Endothelial cell of umbilical vein (primary cell): ENCODE data around the gene MAMDC2. TPM values are rescaled to one million over a fixed set of nuclear protein-coding genes. Genes with fewer than 3 reads are reported as not detected.

ENCODE experiments used
- BruUV-seq: library from RNA; stranded (reverse); fragments of 400-500 nt; replicated peaks from 2 replicates; lab custom pipeline; 2021; lab: Mats Ljungman, UMichigan
- CTCF ChIA-PET: fragments of 300-600, 350-600 bp; sonication (Branson Sonifier 250); formaldehyde crosslinking; loops from one replicate; lab custom pipeline; 2021; ENCODE audit warnings: antibody characterized with exemption, inconsistent platforms; lab: Charles Lee
- POLR2A ChIA-PET: fragments of 300-600, 350-600 bp; sonication (Branson Sonifier 250); formaldehyde crosslinking; loops from one replicate; lab custom pipeline; 2021; ENCODE audit warnings: antibody characterized with exemption, inconsistent platforms; lab: Charles Lee
- DNase-seq: peaks from one replicate; pipeline ENCODE4 v3.0.0-alpha.2; 2011; ENCODE audit warnings: low read depth, low spot score
- FAIRE-seq: peaks from 2 replicates; lab custom pipeline; 2011; peaks lifted over from hg19 to GRCh38; lab: Jason Lieb, UNC
- H2AFZ ChIP-seq: 2 replicates; pipeline ENCODE4 v1.6.0; 2012; ENCODE audit warnings: low read depth, low read length, control low read depth, inconsistent platforms
- H3K27ac ChIP-seq: 2 replicates; pipeline ENCODE4 v1.5.1; 2011; ENCODE audit warnings: low read depth, mild to moderate bottlenecking, control low read depth, low read length, moderate library complexity; ENCODE audit not compliant: insufficient read depth
- H3K27me3 ChIP-seq, 2 experiments: 2 replicates each; pipeline versions ENCODE4 v1.6.0 to v1.6.1; 2011; ENCODE audit warnings: low read length in 2 of 2, mixed read lengths in 1 of 2; ENCODE audit not compliant: control insufficient read depth in 2 of 2, insufficient read depth in 2 of 2
- H3K36me3 ChIP-seq, 2 experiments: 2 replicates in 1 of 2; 3 replicates in 1 of 2; pipeline ENCODE4 v1.5.1; 2011; ENCODE audit warnings: low read length in 2 of 2, mild to moderate bottlenecking in 1 of 2, moderate library complexity in 1 of 2; ENCODE audit not compliant: control insufficient read depth in 2 of 2, insufficient read depth in 2 of 2; ENCODE audit errors: extremely low read depth in 1 of 2
- H3K4me1 ChIP-seq: 3 replicates; pipeline ENCODE4 v1.5.1; 2011; ENCODE audit warnings: mild to moderate bottlenecking, low read length; ENCODE audit not compliant: control insufficient read depth, insufficient read depth; ENCODE audit errors: extremely low read depth
- H3K4me2 ChIP-seq: 2 replicates; pipeline ENCODE4 v1.6.1; 2011; ENCODE audit warnings: low read length, control low read depth, mixed read lengths; ENCODE audit not compliant: insufficient read depth
- H3K4me3 ChIP-seq, 3 experiments: fragments of 200-600 bp in 1 of 3; sonication (generic), shearing (Covaris generic) in 1 of 3; replicated peaks in 1 of 3; 2 replicates each; pipeline ENCODE4 v1.5.1; 2011 to 2016; ENCODE audit warnings: control low read depth in 3 of 3, low read length in 3 of 3, mild to moderate bottlenecking in 2 of 3, inconsistent platforms in 1 of 3, low read depth in 1 of 3, moderate library complexity in 1 of 3; ENCODE audit not compliant: insufficient read depth in 1 of 3
- H3K79me2 ChIP-seq: 2 replicates; pipeline ENCODE4 v1.6.0; 2012; ENCODE audit warnings: low read length, inconsistent platforms; ENCODE audit not compliant: control insufficient read depth, insufficient read depth
- H3K9ac ChIP-seq: replicated peaks from 2 replicates; pipeline ENCODE3; 2011; ENCODE audit warnings: low read length, control low read depth; ENCODE audit not compliant: insufficient read depth; ENCODE audit errors: extremely low read depth
- H3K9me1 ChIP-seq: replicated peaks from 3 replicates; pipeline ENCODE4 v1.6.0; 2011; ENCODE audit warnings: mild to moderate bottlenecking, low read length; ENCODE audit not compliant: control insufficient read depth, insufficient read depth; ENCODE audit errors: extremely low read depth
- H3K9me3 ChIP-seq: replicated peaks from 2 replicates; pipeline ENCODE4 v1.5.1; 2012; ENCODE audit warnings: low read length, inconsistent platforms; ENCODE audit not compliant: control insufficient read depth, insufficient read depth
- H4K20me1 ChIP-seq: replicated peaks from 2 replicates; pipeline ENCODE3; 2011; ENCODE audit warnings: mild to moderate bottlenecking, low read length; ENCODE audit not compliant: control insufficient read depth, insufficient read depth; ENCODE audit errors: extremely low read depth
- EZH2 ChIP-seq: IDR thresholded peaks from 2 replicates; pipeline ENCODE4 v1.6.1; 2012; ENCODE audit warnings: borderline replicate concordance, low read depth, mild to moderate bottlenecking, moderate library complexity, low read length, inconsistent platforms; ENCODE audit not compliant: severe bottlenecking
- FOS ChIP-seq: IDR thresholded peaks from 2 replicates; pipeline ENCODE4 v1.6.1; 2011; ENCODE audit warnings: mild to moderate bottlenecking, low read length, moderate library complexity, borderline replicate concordance; ENCODE audit not compliant: insufficient read depth
- JUN ChIP-seq: IDR thresholded peaks from 2 replicates; pipeline ENCODE4 v1.6.1; 2011; ENCODE audit warnings: borderline replicate concordance, low read depth; ENCODE audit not compliant: insufficient read length, insufficient read depth
- POLR2A ChIP-seq: IDR thresholded peaks from 2 replicates; pipeline ENCODE4 v1.6.1; 2012; ENCODE audit warnings: low read depth, mild to moderate bottlenecking, control low read depth, low read length
- POLR2AphosphoS5 ChIP-seq: IDR thresholded peaks from 2 replicates; pipeline ENCODE4 v1.6.1; 2012; ENCODE audit warnings: low read depth, mild to moderate bottlenecking, control low read depth, low read length, moderate library complexity; ENCODE audit not compliant: insufficient read depth
- dilution Hi-C: fragments of 300-500 bp; cut with MboI; formaldehyde crosslinking; loops from one replicate; pipeline ENCODE4 v1.15.0; 2019; ENCODE audit warnings: low sequenced_read_pairs; ENCODE audit not compliant: extremely low pct_ligation_motif_present
- intact Hi-C: fragments of 100-400 bp; cut with micrococcal nuclease; formaldehyde crosslinking; loops from one replicate; pipeline ENCODE4 v1.10.0; 2022
- polyA plus RNA-seq, 4 experiments: library from polyadenylated mRNA; depleted of rRNA in 3 of 4; stranded (reverse) in 3 of 4; unstranded in 1 of 4; fragments of >200 nt; gene quantifications; 2 replicates each; pipeline versions ENCODE4 v1.2.1 to v1.2.3, GENCODE V29; 2011 to 2012; ENCODE audit warnings: missing spikeins in 1 of 4
- total RNA-seq: library from RNA; stranded (reverse); gene quantifications from 2 replicates; pipeline ENCODE4 v1.2.3, GENCODE V29; 2021
- TF ChIP-seq, protein P1 (sequence below): IDR thresholded peaks from 2 replicates; pipeline ENCODE4 v1.6.1; 2011; ENCODE audit not compliant: insufficient read depth, insufficient read length

MAMDC2 gene
- total and polyA plus RNA-seq, 2 donors (not counting 3 experiments of a cell fraction or from before 2014, with no cell fraction given), result 0.60 to 1.1 TPM

DNA sequence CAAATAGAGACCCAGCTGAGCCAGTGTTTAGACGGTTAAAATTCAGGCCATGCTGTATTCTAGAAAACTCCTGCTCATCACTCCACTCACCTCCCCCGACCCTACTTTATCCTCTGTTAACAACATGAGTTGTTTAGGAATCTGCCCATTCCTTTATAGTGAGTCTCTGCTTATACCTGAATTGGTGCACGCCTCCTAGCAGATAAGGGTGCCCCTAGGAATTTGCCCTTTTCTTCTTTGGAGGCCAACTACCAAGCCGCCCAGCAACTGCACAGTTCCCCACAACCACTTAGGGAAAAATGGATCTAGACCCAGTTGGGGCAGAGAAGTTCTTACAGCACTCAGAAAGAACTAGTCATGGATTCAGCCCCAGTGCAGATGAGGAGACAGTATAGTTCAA, 102.3 kb downstream of the MAMDC2 start:
- Histone ChIP-seq H3K27ac (no peak overlapping the region), H3K9me3 (no peaks in the 10 kb centered on the region), H3K79me2 (no peaks in the 10 kb centered on the region), H3K9me1 (no peaks in the 10 kb centered on the region), H3K9ac (no peak overlapping the region), H2AFZ (no peak overlapping the region), H3K4me3 (no peak overlapping the region), H4K20me1 (no peaks in the 10 kb centered on the region), H3K4me2 (no peak overlapping the region), H3K27me3 (no peaks in the 10 kb centered on the region), H3K4me1 (no peaks in the 10 kb centered on the region), H3K36me3 (no peaks in the 10 kb centered on the region)
- dilution Hi-C loops, result no loop called here
- TF ChIP-seq FOS, result no peak
- TF ChIP-seq, protein P1, sequence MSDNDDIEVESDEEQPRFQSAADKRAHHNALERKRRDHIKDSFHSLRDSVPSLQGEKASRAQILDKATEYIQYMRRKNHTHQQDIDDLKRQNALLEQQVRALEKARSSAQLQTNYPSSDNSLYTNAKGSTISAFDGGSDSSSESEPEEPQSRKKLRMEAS, result no peak
- no peak for TF ChIP-seq EZH2
- no peak for TF ChIP-seq JUN
- intact Hi-C loops, result loop anchor here (10.0 kb wide), 1 partner anchor 71 kb away; no protein-coding TSS in a partner anchor
- ChIA-PET POLR2A (no interaction called here), CTCF (no interaction called here)
- DNase-seq (no peak), FAIRE-seq (no peak)
- no TSS peak for BruUV-seq

DNA sequence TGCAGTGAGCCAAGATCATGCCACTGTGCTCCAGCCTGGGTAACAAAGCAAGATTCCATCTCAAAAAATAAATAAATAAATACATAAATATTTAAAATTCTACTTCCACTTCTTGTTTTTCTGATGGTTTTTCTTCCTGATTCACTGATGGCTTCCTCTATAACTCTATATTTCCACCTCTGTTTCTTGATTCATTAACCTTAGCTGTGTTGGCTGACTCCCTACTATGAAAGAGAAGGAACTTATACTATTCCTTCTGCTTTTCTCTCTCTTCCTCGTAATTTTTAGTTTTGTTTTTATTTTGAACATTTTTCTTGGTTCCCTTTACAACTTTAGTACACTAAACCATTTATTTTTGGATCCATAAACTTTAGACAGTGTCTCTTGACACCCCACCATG, 103.5 kb downstream of the MAMDC2 start:
- Histone ChIP-seq H3K79me2 (no peaks in the 10 kb centered on the region), H3K27ac (no peak overlapping the region), H3K9ac (no peak overlapping the region), H3K36me3 (no peaks in the 10 kb centered on the region), H3K9me3 (no peaks in the 10 kb centered on the region), H3K4me2 (no peak overlapping the region), H3K4me1 (no peaks in the 10 kb centered on the region), H3K4me3 (no peak overlapping the region), H2AFZ (no peak overlapping the region), H3K27me3 (no peaks in the 10 kb centered on the region), H4K20me1 (no peaks in the 10 kb centered on the region), H3K9me1 (no peaks in the 10 kb centered on the region)
- DNase-seq (no peak), FAIRE-seq (no peak)
- POLR2A ChIA-PET, result no interaction called here
- intact Hi-C loops (loop anchor here (10.0 kb wide), 1 partner anchor 72 kb away; no protein-coding TSS in a partner anchor), dilution Hi-C loops (no loop called here)
- CTCF ChIA-PET, result no interaction called here
- TF ChIP-seq POLR2A, result no peak
- TF ChIP-seq POLR2AphosphoS5, result no peak
- TF ChIP-seq JUN, result no peak
- no TSS peak for BruUV-seq
